ENCODE data around the gene KLF13.

Gene KLF13

DNA sequence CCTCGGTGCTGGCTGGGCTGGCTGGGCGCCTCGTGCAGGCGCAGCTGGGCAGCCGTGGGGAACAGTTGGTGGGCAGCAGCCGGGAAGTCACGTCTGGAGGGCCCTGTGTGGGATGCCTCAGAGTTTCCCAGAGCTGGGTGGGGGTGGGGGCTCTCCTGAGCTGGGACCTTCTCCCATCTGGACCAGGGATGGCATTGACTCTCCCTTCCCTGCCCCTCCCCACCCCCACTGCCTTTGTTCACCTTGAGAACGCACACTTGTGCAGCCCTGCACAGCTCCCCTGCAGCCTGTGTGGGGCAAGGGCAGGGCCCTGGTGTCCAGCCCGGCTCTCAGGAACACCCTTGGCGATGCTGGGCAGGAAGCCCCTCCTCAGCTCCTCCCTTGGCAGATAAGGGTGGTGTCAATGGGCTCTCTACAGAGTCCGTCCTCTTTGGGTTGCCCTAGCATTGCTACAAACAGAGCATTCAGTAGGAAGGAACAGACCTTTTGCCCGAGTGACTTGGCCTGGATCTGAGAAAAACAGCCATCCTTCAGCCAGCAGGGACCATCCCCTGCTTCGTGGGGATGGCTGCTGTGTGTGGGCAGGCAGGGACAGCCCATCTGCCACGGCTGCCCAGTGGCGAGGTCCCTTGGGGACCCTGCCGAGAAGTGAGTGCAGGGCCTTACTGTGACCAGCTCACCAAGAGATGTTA is 25.5 kb upstream of the KLF13 start:
- DNase-seq, result no peak

DNA sequence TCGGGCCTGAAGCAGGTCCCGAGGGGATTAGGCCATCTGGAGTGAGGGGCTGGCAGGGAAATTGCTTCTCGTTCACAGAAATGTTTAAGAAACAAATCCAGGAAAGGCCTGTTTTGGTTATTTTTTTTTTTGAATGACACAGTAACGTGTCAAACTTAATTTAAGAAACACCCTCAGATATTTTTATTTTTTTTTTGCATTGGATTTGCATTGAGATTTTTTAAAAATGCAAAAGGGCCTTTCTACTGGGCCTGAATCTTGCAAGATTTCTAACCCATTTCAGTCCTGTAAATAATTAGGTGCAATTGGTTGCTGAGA is 25.0 kb upstream of the KLF13 start:
- DNase-seq, result peak; percentile 24

DNA sequence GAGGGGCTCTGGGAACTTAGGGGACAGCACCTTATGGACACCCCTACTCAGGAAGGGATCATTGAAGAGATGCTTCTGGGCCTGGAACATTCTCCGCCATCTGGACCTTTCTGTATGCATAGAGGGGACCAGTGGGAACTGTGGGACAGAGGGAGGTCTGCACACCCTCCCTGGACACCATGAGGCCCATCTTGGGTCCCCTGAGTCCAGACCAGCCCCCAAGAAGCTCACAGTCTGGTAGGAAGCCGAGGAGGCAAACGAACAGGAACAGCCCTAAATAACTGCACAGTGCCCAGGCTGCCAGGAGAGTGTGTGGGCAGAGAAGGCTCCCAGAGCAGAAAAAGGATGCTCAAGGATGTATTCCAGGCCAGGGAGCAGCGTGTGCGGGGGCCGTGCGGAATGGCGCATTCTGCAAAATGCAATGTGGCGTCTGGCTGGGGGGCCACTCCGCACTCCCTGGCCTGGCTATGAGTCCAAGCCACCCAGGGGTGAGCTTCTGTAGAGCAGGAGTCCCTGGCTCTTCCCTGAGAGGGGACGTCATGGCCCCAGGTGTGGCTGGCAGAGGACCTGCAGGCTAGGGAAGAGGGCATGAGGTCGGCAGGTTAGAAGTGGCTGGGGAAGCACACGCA is 24.5 kb upstream of the KLF13 start:
- no peak for DNase-seq

DNA sequence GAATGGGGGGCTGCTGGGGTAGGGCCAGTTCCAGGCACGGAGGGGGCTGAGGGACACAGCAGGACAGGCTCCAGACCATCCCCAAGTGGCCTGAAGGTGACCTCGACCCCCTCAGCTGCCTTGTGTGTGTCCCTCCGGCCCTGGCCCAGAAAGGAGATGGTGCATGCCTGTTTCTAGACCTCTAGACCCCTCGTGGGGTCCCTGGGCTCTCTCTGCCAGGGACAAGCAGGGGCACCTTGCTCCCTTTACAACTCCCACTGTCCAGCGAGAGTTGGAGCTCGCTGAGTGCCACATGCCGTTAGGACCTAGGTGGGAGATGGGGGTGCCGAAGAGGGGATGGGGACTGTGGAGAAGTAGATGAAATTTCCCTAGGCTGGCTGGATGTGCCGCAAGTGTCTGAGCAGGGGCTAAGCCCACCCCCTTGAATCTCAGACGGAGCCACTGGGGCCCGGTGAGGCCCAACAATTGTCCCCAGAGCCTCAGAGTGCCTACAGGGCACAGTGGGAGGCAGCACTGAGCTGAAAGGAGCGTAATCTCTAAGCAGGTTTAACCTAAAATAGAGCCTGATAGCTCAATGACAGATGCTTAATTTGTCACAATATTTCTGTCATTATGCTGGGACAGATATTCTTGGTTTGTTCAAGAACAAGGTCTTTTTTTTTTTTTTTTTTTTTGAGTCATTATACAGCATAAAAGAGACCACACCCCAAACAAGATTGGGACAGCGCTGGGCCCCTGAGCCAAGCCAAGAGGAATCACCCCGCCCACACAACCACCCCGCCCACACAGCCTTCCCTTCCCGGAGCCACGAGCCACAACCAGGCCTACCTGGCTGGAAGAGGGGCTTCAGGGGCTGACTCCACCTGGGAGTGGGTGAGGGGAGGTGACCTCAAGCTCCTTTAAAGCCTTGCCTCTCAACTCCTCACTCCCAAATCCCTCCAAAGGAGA is 23.6 kb upstream of the KLF13 start:
- DNase-seq, result no peak

DNA sequence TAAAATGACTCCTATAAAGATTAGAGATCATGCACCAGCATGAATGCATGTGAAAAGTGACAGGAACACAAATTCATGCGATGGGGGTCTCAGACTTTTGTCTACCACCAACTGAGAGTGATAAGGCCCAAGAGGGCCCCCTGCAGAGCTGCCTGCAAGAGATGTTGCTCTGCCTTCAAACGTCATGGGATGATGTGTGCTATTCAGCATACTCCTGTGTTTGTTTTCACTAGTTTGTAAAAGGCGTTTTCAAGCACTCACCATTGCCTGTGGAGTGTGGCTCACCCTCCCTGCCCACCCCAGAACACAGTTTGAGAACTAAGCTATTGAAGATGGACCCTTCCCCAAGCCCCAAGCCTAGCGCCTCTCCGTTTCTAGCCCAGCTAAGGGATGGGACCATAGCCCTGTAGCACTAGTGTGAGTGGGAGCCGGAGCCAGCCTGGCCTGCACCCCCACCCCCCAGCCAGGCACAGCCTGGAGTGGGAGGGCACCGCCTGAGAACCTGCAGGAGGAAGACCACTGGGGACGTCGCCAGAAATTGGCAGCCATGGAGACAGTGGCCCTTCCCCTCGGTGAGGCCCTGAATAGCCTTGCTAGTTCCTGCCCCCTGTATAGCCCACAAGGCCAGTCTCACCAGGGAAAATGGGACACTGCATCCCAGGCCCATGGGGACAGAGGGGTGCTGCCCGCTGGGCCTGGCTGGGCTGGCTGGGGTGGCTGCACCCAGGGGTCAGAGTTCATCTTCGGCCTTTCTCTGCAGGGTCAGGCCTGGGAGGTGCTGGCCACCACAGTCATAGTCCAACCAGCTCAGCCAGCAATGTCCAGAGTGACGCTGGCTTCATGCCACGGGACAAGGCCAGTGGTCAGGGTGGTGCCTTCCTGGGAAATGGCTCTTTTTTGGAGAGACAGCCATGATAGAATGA is 22.6 kb upstream of the KLF13 start:
- no peak for DNase-seq

DNA sequence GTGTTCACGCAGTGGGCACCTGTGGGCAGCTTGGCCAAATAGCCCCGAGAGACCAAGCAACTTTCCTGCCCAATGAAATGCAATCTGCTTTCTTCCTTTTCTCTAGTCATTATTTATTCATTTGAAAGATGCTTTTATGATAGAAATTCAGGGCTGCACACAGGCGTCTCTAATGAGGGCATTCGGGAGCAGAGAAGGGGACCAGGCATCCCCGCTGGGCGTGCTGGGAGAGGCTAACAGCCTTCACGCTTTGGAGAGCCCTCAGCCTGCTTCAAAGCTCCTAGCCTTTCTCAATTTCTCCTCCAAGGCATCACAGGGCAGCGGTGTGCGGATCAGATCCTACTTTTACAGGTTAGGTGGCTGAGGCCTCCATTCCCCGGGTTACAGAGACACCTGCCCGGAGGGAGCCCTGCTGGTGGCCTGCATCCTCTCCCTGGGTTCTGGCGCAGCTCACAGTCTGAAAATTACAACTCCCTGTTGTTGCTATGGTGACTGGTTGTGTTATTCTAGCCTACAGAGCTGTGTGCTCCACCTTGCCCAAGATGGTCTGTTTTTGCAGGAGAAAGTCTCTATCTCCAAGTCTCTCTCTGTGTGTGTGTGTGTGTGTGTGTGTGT is 21.8 kb upstream of the KLF13 start:
- DNase-seq, result peak; percentile 72

DNA sequence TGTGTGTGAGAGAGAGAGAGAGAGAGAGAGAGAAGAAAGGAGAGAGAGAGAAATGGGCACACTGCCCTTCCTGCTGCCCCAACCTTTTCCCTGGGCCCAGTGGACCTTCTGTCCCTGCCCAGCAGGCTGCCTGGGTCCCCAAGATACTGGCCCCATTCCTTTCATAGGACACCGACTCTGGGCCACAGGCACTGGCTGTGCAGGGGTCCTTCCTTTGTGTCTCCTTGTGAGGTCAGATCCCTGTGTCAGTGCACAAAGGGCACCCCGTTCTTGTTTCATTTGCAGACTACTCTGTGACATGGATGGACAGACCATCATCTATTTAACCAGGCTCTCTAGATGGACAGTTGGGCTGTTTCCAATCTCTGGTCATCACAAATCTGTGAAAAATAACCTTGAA is 21.3 kb upstream of the KLF13 start:
- DNase-seq, result no peak

DNA sequence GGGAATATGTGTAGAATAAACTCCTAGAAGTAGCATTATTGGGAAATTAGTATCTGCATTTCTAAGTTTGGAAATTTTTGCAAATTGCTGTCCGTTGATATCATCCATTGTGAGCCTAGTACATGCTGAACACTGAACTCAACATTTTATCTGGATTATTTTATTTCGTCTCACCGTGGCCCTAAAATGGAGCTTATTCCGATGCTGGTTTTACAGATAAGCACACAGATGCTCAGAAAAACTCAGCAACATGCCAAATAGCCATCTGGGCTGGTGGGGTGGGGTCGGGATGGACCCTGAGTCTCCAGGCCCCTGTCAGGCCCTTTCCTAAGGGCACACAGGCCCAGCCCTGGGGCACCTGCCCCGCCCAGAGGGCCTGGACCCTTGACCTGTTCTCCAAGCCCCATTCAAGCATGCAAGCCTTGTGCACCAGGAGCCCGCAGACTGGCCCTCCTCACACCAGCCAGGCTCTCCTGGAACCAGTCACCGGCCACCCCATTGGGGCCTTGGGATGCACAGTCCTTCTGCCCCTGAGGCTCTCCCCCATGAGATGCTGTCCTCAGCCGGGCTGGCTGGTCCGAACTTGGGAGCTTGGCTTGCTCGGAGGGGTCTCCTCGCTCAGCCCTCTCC is 20.7 kb upstream of the KLF13 start:
- no peak for DNase-seq

DNA sequence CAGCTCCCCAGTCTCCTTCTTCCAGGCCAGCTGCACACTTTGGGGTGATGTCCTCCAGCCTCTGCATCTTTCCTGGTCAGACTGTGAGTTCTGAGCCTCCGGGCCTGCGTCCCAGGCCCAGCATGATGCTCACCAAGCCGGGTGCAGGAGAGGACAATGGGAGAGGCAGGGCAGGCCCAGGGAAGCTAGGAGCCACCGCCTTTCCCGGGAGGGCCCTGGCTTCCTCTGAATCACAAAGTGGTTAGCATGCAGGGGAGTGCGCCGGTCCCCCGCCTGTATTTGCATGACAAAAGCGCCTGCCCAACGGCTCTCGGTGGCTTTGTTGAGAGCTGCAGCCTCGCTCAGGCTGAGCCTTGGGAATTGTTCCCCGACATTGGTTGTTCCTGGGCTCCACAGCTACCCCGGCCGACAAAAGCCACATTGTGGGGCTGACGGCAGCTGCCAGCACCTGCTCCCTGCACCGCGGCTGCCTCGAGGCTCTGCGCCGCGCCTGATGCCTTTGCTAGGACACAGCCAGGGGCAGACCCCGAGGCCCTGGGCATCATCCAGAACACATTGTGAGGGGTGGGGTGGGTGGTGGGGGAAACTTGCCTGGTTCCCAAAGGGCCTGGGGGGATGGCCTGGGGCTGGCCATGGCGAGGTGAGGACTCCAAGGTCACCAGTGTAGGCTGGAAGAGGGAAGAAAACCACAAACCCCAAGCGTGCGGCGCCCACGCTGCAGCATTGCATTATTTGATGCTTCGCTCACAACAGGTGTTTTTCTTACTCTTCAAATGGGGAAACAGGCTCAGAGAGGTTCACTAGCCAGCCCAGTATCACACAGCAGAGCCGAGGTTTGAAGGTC is 20.0 kb upstream of the KLF13 start:
- DNase-seq, result peak; percentile 94

DNA sequence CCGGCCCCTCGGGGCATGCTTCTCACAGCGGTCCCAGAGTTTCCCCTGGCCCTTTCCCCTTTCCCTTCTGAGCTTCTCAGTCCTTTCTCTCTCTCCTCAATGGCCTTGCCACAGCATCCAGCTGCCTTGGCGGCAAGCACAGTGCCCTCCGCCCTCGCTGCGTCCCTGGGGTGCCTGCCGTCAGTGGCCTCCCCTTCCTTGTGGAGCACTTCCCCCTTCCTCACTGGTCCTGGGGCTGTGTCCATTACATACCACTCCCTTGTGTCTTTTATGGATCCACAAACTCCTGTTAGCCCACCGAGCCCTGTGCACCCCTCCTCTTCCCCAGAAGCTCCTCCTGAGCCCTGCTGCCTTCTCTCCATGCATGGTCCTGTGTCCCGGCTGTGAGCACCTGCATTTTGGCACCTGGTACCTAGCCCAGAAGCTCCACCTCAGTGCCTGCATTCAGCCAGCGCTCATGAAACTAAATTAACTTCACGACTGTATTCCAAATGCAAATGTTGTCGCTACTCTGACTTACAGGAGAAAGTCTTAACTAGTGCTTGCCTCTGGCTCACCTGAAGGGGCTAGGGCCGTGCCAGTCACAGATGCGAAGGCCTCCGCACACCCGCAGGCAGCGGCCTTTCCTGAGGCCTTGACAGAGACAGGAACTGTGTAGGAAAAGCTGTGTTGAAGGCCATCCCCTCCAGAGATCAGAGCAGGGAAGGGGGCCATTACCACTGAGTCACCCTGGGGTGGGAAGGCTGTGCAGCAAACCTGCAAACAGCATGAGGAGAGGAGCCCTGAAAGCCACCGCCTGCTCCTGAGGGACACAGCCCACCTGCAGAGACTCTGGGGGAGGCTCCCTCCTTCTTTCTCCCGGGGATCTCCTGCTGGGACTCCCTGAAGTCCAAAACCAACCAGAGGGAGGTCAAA is 19.1 kb upstream of the KLF13 start:
- DNase-seq, result no peak

DNA sequence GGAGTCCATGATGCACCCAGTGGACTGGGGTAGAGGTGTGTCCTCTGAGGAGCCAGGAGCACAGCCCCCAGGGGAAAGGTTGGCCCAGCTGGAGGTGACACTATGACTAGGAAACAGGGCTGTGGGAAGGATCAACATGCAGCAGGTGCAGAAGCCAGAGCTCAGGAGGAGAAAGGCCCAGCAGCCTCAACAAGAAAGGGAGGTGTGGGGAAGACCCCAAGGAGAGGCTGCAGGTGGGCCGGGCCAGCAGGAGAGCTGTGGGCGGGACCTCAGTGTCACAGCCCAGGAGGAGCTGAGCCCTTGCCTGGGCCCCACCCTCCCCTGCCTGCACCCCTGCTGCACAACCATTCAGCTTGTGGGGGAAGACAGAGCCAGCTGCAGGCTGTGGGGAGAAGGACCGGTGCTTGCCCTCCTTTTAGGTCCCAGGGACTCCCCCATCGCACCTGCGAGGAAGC is 18.4 kb upstream of the KLF13 start:
- DNase-seq, result peak; percentile 87

DNA sequence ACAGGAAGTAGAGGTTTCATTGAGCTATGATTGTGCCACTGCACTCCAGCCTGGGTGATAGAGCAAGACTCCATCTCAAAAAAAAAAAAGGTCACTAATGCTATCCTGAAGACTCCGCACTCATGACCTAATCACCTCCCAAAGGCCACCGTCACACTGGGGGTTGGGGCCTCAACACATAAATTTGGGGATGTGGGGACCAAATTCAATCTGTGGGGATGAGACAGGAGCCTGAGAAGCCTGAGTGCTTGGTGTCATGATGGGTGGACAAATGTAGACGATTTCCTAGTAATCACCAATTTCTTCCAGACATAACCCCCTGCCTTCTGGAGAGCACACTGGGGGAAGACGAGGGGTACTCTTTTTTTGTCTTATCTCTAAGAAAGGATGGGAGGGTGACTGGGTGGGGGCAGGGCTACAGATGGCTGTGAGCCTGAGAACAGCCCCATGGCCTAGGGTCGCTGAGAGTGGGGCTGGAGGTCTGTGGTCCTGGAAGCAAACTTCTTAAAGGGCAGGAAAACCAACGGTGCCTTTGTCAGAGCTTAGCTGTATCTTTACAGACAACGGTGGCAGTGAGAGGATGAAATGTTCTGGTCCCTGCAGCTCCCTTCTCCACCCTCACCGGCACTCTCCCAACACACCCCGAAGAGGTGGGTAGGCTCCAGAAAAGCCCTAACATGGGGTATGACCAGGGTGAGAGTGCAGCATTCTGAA is 16.6 kb upstream of the KLF13 start:
- no peak for DNase-seq

DNA sequence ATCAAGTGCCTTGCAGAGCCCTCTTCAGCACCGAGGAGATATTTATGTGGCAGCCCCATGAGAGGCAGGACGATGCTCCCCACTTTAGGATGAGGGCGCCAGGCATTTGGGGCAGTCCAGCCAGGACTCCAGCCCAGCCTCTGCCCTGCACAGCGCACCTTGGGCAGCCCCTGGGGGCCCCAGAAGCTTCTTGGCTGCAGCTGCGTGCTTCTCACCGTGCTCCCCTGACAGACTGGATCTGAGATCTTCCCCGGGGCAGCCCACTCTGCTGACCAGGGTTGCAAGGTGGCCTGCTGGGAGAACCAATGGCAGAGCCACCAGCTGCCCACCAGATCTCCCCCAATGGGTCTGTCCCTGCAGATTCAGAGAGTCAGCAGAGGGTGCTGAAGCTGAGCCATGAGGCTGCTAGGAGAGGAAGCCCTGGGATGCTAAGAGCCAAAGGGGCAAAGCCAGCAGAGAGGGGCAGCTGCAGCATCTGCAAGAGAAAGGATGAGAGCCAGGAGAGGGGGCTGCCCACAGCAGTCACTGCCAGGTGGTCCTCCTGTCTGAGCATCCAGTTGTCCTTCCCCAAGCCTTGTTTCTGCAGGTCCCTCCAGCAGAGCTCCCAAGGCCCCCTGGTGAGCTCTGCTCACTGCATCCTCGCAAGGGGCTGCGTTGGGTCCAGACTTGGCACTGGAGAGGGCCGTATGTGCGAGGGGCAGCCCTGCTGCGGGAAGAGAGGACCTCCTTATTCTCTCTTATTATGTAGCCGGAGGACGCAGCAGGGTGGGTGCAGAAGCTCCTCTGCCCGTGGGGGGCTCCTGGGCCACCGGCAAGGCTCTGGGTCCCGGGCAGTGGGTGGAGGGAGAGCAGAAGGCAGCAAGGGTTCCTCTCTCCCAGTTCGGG is 14.7 kb upstream of the KLF13 start:
- no peak for DNase-seq

DNA sequence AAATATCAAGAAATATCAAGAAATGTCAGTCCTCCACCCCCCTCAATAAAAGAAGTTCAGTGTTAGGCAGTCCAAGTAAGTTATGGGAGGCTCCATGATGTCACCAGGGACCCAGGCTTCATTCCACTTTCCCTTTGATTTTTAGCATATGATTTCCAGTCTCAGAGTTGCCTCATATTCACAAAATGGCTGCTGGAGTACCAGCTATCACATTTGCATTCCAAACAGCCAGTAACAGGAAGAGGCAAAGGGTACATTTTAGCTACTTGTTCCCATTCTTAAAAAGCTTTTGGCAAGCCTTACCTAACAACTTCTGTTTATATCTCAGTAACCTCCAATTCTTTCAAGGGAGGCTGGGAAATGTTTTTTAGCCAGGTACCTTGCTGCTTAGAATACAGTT is 13.4 kb upstream of the KLF13 start:
- DNase-seq, result no peak

DNA sequence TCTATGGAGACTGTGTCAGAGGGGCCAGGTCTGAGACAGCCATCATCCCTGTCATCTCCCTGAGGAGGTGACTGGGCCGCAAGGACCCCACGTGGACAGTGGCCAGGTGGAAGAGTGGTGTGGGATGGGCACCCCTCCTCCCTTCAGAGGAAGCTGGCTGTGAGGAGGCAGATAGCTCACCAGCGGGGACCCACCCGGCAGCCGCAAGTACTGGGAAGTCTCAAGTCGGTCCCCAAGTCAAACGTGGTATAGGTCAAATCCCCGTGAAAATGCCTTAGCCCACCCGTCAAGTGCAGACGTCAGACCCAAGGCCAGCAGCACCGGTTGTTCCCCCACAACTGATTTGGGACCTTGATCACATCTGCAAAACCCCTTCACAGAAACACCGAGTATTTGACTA is 12.3 kb upstream of the KLF13 start:
- no peak for DNase-seq

DNA sequence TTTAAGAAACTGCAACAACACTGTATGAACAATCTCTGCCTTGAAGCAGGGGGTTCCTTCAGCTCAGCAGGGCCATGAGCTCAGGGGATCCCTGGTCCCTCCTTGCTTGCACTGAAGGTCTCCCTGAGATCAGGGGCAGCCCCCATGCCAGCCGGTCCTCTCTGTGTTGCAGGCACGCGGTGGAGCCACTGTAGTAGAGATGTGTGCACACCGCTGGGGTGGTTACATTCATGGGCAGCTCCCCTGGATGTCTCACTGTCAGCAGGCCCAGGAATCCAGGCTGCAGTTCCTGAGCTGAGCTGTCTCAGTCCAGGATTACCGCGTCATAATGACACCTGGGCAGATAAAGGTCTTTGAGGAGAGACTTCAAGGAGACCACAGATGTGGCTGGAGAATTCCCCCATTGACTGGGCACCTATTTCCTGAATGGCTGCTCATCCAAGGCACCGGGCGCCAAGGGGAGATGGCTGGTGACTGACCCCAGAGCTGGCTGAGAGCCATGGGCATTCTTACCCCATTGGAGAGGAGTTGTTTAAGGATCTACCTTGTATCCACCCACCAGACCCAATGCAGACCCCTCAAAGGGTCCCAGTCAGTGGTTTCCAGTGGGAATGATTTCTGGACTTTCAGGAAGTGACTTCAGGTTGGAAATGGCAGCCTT is 10.4 kb upstream of the KLF13 start:
- DNase-seq, result no peak

DNA sequence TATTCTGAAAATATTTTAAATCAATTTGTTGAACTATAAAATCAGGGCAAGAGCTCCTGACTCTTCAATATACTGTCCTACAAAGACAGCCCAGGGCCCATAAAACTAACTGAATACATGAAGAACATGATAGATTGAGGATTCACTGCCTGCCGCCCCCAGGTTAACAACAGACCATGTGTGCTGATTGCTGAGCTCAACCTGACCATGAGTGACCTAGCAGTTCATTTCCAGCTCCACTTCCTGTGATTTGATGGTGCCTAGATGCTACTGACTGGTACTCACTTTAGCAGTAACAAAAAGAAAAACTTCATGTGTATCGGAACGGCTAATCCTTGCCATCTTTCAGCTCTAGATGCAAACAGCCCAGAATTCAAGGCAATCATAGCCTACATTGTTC is 9.6 kb upstream of the KLF13 start:
- no peak for DNase-seq
